SJSA1 (cell line): ENCODE measurements around the gene ENKD1. TPM values are rescaled to one million over a fixed set of nuclear protein-coding genes. Genes with fewer than 3 reads are reported as not detected.

Experiments used
- DNase-seq, 2 experiments: peaks; one replicate each; pipeline ENCODE4 v3.0.0-alpha.2; 2015 to 2020; ENCODE audit warnings: low spot score in 2 of 2, low read depth in 1 of 2
- H3K27ac ChIP-seq: fragments of 250-450 bp; sonication (Bioruptor Pico); 2 replicates; pipeline ENCODE4 v1.5.1; 2020; ENCODE audit warnings: mild to moderate bottlenecking, moderate library complexity
- H3K27me3 ChIP-seq: fragments of 250-450 bp; sonication (Bioruptor Pico); replicated peaks from 2 replicates; pipeline ENCODE4 v1.5.1; 2020; ENCODE audit warnings: mild to moderate bottlenecking, moderate library complexity
- H3K36me3 ChIP-seq: fragments of 250-450 bp; sonication (Bioruptor Pico); 2 replicates; pipeline ENCODE4 v1.5.1; 2020; ENCODE audit warnings: mild to moderate bottlenecking
- H3K4me1 ChIP-seq: fragments of 250-450 bp; sonication (Bioruptor Pico); replicated peaks from 2 replicates; pipeline ENCODE4 v1.6.1; 2021; ENCODE audit warnings: mild to moderate bottlenecking
- H3K4me3 ChIP-seq: fragments of 250-450 bp; sonication (Bioruptor Pico); 2 replicates; pipeline ENCODE4 v1.5.1; 2020; ENCODE audit warnings: mild to moderate bottlenecking
- H3K9me3 ChIP-seq: fragments of 250-450 bp; sonication (Bioruptor Pico); replicated peaks from 2 replicates; pipeline ENCODE4 v1.5.1; 2020; ENCODE audit warnings: mild to moderate bottlenecking
- total RNA-seq: library from RNA; depleted of rRNA; stranded (reverse); fragments of >200 nt; shearing (Covaris generic); gene quantifications from 2 replicates; pipeline ENCODE4 v1.2.3, GENCODE V29; 2014; rRNA removed

ENKD1 gene
- total RNA-seq, 1 experiment from 2014 or later, result 5.1 TPM

GRCh38 chr16:67647111-67647651 is 19.4 kb downstream of the ENKD1 start:
- no peak overlapping the region for H3K4me3 ChIP-seq
- no peak overlapping the region for H3K27ac ChIP-seq
- no peaks in the 10 kb centered on the region; the same call in 1 of the 2 replicates for H3K9me3 ChIP-seq
- DNase-seq, result no peak
- no peaks in the 10 kb centered on the region for H3K36me3 ChIP-seq
- peaks cover 7% of the 10 kb centered on the region for H3K4me1 ChIP-seq
- peaks cover 71% of the 10 kb centered on the region for H3K27me3 ChIP-seq

- Histone ChIP-seq H3K27ac (no peak overlapping the region), H3K9me3 (no peaks in the 10 kb centered on the region; the same call in 1 of the 2 replicates), H3K4me1 (peaks cover 7% of the 10 kb centered on the region), H3K27me3 (peaks cover 58% of the 10 kb centered on the region), H3K36me3 (no peaks in the 10 kb centered on the region), H3K4me3 (no peak overlapping the region)
- DNase-seq, result no peak
These were observed 21.0 kb downstream of the ENKD1 start for GRCh38 chr16:67645397-67646121.

DNA sequence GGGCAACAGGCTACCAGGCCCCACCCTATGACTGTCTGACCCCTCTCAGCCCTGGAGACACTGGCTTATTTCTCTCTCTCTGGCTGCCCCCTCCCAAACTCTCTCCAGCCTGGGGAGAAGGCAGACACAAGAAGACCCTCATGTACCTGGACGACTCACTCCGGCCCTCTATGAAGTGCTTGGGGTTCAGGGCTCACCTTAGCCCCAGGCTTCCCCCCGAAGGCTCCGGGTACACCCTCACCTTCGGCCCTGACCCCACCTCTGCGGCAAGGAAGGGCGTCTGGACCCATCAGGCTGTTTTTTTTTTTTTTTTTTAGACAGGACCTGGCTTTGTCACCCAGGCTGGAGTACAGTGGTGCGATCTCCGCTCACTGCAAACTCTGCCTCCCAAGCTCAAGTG is 22.5 kb downstream of the ENKD1 start:
- DNase-seq, result no peak

GRCh38 chr16:67641779-67642708 is 24.5 kb downstream of the ENKD1 start:
- Histone ChIP-seq H3K27ac (no peak overlapping the region), H3K36me3 (peaks cover 27% of the 10 kb centered on the region), H3K4me3 (no peak overlapping the region), H3K4me1 (peaks cover 7% of the 10 kb centered on the region), H3K9me3 (no peaks in the 10 kb centered on the region), H3K27me3 (peaks cover 25% of the 10 kb centered on the region)
- DNase-seq, result no peak

More for the DNA sequence above, 22.5 kb downstream of the ENKD1 start:
- H3K36me3 ChIP-seq, result peaks cover 7% of the 10 kb centered on the region
- H3K4me1 ChIP-seq, result peaks cover 7% of the 10 kb centered on the region
- peaks cover 43% of the 10 kb centered on the region for H3K27me3 ChIP-seq
- no peaks in the 10 kb centered on the region; the same call in 1 of the 2 replicates for H3K9me3 ChIP-seq
- no peak overlapping the region for H3K4me3 ChIP-seq
- no peak overlapping the region for H3K27ac ChIP-seq

DNA sequence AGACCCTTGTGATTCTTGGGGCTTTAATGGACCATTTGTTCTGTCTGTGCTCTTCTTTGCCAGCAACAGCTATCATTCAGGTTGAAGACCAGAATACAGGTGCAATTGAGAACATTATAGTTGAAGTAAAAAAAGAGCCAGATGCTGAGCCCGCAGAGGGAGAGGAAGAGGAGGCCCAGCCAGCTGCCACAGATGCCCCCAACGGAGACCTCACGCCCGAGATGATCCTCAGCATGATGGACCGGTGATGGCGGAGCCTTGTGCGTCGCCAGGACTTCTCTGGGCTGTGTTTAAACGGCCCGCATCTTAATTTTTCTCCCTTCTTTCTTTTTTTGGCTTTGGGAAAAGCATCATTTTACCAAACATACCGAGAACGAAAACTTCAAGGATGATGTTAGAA is 28.9 kb downstream of the ENKD1 start:
- peaks cover 65% of the 10 kb centered on the region for H3K36me3 ChIP-seq
- no peaks in the 10 kb centered on the region for H3K4me1 ChIP-seq
- H3K27me3 ChIP-seq, result no peaks in the 10 kb centered on the region

GRCh38 chr16:67636713-67637112 is 29.8 kb downstream of the ENKD1 start:
- H3K4me1 ChIP-seq, result no peaks in the 10 kb centered on the region
- H3K27me3 ChIP-seq, result no peaks in the 10 kb centered on the region

More for the DNA sequence above, 28.9 kb downstream of the ENKD1 start:
- Histone ChIP-seq H3K4me3 (no peak overlapping the region), H3K9me3 (no peaks in the 10 kb centered on the region), H3K27ac (no peak overlapping the region)
- DNase-seq, result no peak

GRCh38 chr16:67632415-67633172 is 34.0 kb downstream of the ENKD1 start:
- H3K4me1 ChIP-seq, result no peaks in the 10 kb centered on the region
- no peak overlapping the region for H3K27ac ChIP-seq
- no peaks in the 10 kb centered on the region for H3K27me3 ChIP-seq
- H3K4me3 ChIP-seq, result no peak overlapping the region
- H3K36me3 ChIP-seq, result peaks cover 80% of the 10 kb centered on the region
- H3K9me3 ChIP-seq, result no peaks in the 10 kb centered on the region
- no peak for DNase-seq

More at GRCh38 chr16:67636713-67637112, 29.8 kb downstream of the ENKD1 start:
- Histone ChIP-seq H3K36me3 (peaks cover 74% of the 10 kb centered on the region), H3K4me3 (no peak overlapping the region), H3K27ac (no peak overlapping the region), H3K9me3 (no peaks in the 10 kb centered on the region)
- DNase-seq, result no peak

GRCh38 chr16:67628216-67628615 is 38.3 kb downstream of the ENKD1 start:
- no peaks in the 10 kb centered on the region for H3K9me3 ChIP-seq
- no peak for DNase-seq
- H3K4me3 ChIP-seq, result no peak overlapping the region
- H3K4me1 ChIP-seq, result no peaks in the 10 kb centered on the region
- no peaks in the 10 kb centered on the region for H3K27me3 ChIP-seq
- H3K27ac ChIP-seq, result no peak overlapping the region
- peaks cover 78% of the 10 kb centered on the region for H3K36me3 ChIP-seq

DNA sequence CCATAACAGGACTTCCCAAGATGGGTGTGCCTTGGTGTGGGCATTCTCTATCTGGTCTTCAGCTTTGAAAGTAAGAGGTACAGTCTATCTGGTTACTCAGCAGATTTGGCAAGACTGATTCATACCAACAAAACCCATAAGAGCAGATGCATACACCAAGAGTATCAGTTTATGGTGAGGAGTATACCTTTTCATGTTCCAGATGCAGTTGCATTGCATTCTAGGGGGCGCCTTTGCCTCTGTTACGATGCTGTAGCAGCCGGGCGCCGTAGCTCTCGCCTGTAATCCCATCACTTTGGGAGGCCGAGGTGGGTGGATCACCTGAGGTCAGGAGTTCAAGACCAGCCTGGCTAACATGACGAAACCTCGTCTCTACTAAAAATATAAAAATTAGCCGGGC is 52.7 kb downstream of the ENKD1 start:
- no peak for DNase-seq
- H3K27me3 ChIP-seq, result no peaks in the 10 kb centered on the region
- H3K27ac ChIP-seq, result no peak overlapping the region
- H3K4me3 ChIP-seq, result no peak overlapping the region
- peaks cover 74% of the 10 kb centered on the region for H3K36me3 ChIP-seq
- no peaks in the 10 kb centered on the region for H3K4me1 ChIP-seq
- H3K9me3 ChIP-seq, result no peaks in the 10 kb centered on the region

Other genes with a start within 250 kb of the ENKD1 start
- gene HSD11B2, start 235.6 kb downstream of the ENKD1 start, total RNA-seq, result not detected in 2 replicates
- gene ATP6V0D1, start 185.6 kb downstream of the ENKD1 start, total RNA-seq, result 80.5 and 83.5 TPM in 2 replicates
- gene AGRP, start 183.2 kb downstream of the ENKD1 start, total RNA-seq, result not detected in 2 replicates
- 20.1 and 24.8 TPM in 2 replicates for gene RIPOR1, start 137.9 kb downstream of the ENKD1 start, total RNA-seq
- gene CTCF, start 104.2 kb downstream of the ENKD1 start, total RNA-seq, result 26.6 and 39.1 TPM in 2 replicates
- gene CARMIL2, start 21.6 kb downstream of the ENKD1 start, total RNA-seq, result 5.2 and 7.6 TPM in 2 replicates
- gene ACD, start 6.5 kb downstream of the ENKD1 start, total RNA-seq, result 22.6 and 33.0 TPM in 2 replicates
- 0.26 TPM in 1 of 2 replicates, not detected in the other for gene PARD6A, start 5.8 kb downstream of the ENKD1 start, total RNA-seq
- gene C16orf86, start 64 bp upstream of the ENKD1 start, total RNA-seq, result 0.32 TPM in 1 of 2 replicates, not detected in the other
- gene GFOD2, start 52.6 kb upstream of the ENKD1 start, total RNA-seq, result 13.5 and 19.7 TPM in 2 replicates
- 3.5 and 3.9 TPM in 2 replicates for gene RANBP10, start 139.8 kb upstream of the ENKD1 start, total RNA-seq
- 0.03 and 1.00 TPM in 2 replicates for gene TSNAXIP1, start 140.1 kb upstream of the ENKD1 start, total RNA-seq
- 45.2 and 50.7 TPM in 2 replicates for gene THAP11, start 175.6 kb upstream of the ENKD1 start, total RNA-seq
- 39.3 and 101 TPM in 2 replicates for gene NUTF2, start 180.2 kb upstream of the ENKD1 start, total RNA-seq
- gene CENPT, start 180.9 kb upstream of the ENKD1 start, total RNA-seq, result 22.4 and 31.9 TPM in 2 replicates
- 52.2 and 76.1 TPM in 2 replicates for gene EDC4, start 206.3 kb upstream of the ENKD1 start, total RNA-seq
- gene NRN1L, start 218.1 kb upstream of the ENKD1 start, total RNA-seq, result not detected in 2 replicates
- gene PSKH1, start 226.5 kb upstream of the ENKD1 start, total RNA-seq, result 6.4 and 10.6 TPM in 2 replicates